Lower leg skin (tissue), 3 donors: Measurements from ENCODE around the gene PSTK.

Experiments
- POLR2A ChIP-seq, 2 donors: fragments of 450-650 bp; IDR thresholded peaks; one replicate each; pipeline ENCODE4 v1.6.1; 2016 to 2017; ENCODE audit warnings: antibody characterized with exemption in 2 of 2, mild to moderate bottlenecking in 1 of 2, moderate library complexity in 1 of 2
- TF ChIP-seq, protein P1 (sequence below), 3 donors: fragments of 450-650 bp; IDR thresholded peaks; one replicate each; pipeline ENCODE4 v1.5.1; 2016; ENCODE audit warnings: antibody characterized with exemption in 3 of 3, mild to moderate bottlenecking in 3 of 3, moderate library complexity in 2 of 3

DNA sequence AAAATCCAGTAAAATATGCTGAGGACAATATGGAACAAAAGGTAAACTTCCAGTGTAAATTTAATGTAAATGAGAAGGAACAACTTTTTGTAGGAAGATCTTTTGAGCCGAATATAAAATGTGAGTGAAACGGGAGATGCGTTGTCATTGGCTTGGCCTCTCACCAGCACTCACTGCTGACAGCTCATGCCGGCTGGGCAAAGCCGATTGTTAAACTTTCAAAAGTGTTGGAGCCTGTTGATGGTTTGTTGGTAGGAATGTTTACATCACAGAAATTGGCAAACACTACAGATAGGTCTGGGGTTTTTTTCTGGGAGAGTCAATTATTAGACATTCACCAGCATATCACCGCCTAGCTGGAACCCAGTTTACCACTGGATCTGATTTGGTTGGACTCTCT lies 6.1 kb downstream of the PSTK start:
- TF ChIP-seq, protein P1, sequence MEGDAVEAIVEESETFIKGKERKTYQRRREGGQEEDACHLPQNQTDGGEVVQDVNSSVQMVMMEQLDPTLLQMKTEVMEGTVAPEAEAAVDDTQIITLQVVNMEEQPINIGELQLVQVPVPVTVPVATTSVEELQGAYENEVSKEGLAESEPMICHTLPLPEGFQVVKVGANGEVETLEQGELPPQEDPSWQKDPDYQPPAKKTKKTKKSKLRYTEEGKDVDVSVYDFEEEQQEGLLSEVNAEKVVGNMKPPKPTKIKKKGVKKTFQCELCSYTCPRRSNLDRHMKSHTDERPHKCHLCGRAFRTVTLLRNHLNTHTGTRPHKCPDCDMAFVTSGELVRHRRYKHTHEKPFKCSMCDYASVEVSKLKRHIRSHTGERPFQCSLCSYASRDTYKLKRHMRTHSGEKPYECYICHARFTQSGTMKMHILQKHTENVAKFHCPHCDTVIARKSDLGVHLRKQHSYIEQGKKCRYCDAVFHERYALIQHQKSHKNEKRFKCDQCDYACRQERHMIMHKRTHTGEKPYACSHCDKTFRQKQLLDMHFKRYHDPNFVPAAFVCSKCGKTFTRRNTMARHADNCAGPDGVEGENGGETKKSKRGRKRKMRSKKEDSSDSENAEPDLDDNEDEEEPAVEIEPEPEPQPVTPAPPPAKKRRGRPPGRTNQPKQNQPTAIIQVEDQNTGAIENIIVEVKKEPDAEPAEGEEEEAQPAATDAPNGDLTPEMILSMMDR (IDR thresholded peaks at IDR 0.05) = no peak
- TF ChIP-seq POLR2A (IDR thresholded peaks at IDR 0.05) = no peak
